ENCODE data around the gene TIMM13. TPM values are rescaled to one million over a fixed set of nuclear protein-coding genes. Genes with fewer than 3 reads are reported as not detected.

The TIMM13 gene
- total and polyA plus RNA-seq, 2 experiments from 2014 or later, result 38.3 to 188 TPM

GRCh38 chr19:2423071-2423914, 4.1 kb downstream of the TIMM13 start:
- Histone ChIP-seq H3K9me2 (replicated peaks; ENCODE audit: insufficient read depth) (no peaks in the 10 kb centered on the region), H3K79me2 (peaks cover 32% of the 10 kb centered on the region), H3K9me3 (ENCODE audit: low read depth) (no peaks in the 10 kb centered on the region), H4K20me1 (ENCODE audit: insufficient read depth, poor library complexity, severe bottlenecking) (peaks cover 34% of the 10 kb centered on the region), H3K4me3 (no peak overlapping the region), H2AFZ (no peak overlapping the region), H3K4me2 (no peak overlapping the region), H3K4me1 (ENCODE audit: insufficient read depth) (peaks cover 25% of the 10 kb centered on the region), H3K27me3 (no peaks in the 10 kb centered on the region), H3K36me3 (replicated peaks; ENCODE audit: insufficient read depth, low read depth) (no peaks in the 10 kb centered on the region), H3K27ac (no peak overlapping the region)
- DNase-seq (ENCODE audit: low spot score), result no peak
- TF ChIP-seq EZH2phosphoT487 (IDR thresholded peaks at IDR 0.05; ENCODE audit: low read depth, severe bottlenecking, unreplicated experiment) (no peak), EZH2 (IDR thresholded peaks at IDR 0.05; ENCODE audit: borderline replicate concordance) (no peak), CTCF (IDR thresholded peaks at IDR 0.05; ENCODE audit: poor library complexity) (no peak)
- 94% methylated on average over 10 of the region's 19 CpGs for WGBS (ENCODE audit: low lambda C conversion rate, missing lambda C conversion rate)

GRCh38 chr19:2421581-2422306, 5.6 kb downstream of the TIMM13 start:
- TF ChIP-seq CTCF (IDR thresholded peaks at IDR 0.05; ENCODE audit: poor library complexity) (no peak), EZH2 (IDR thresholded peaks at IDR 0.05; ENCODE audit: borderline replicate concordance) (no peak), EZH2phosphoT487 (IDR thresholded peaks at IDR 0.05; ENCODE audit: low read depth, severe bottlenecking, unreplicated experiment) (no peak)
- Histone ChIP-seq H4K20me1 (ENCODE audit: insufficient read depth, poor library complexity, severe bottlenecking) (peaks cover 30% of the 10 kb centered on the region), H3K27me3 (no peaks in the 10 kb centered on the region), H3K4me2 (no peak overlapping the region), H3K36me3 (replicated peaks; ENCODE audit: insufficient read depth, low read depth) (no peaks in the 10 kb centered on the region), H3K27ac (no peak overlapping the region), H3K4me3 (no peak overlapping the region), H3K9me3 (ENCODE audit: low read depth) (no peaks in the 10 kb centered on the region), H3K79me2 (peaks cover 27% of the 10 kb centered on the region), H3K9me2 (replicated peaks; ENCODE audit: insufficient read depth) (no peaks in the 10 kb centered on the region), H2AFZ (no peak overlapping the region), H3K4me1 (ENCODE audit: insufficient read depth) (peaks cover 22% of the 10 kb centered on the region)
- DNase-seq (ENCODE audit: low spot score), result no peak
- 95% methylated on average over 23 of the region's 23 CpGs for WGBS (ENCODE audit: low lambda C conversion rate, missing lambda C conversion rate)

GRCh38 chr19:2420490-2420889, 6.9 kb downstream of the TIMM13 start:
- Histone ChIP-seq H3K4me3 (no peak overlapping the region), H3K4me2 (no peak overlapping the region), H3K4me1 (ENCODE audit: insufficient read depth) (peaks cover 9% of the 10 kb centered on the region), H4K20me1 (ENCODE audit: insufficient read depth, poor library complexity, severe bottlenecking) (peaks cover 18% of the 10 kb centered on the region), H3K36me3 (replicated peaks; ENCODE audit: insufficient read depth, low read depth) (no peaks in the 10 kb centered on the region), H3K9me2 (replicated peaks; ENCODE audit: insufficient read depth) (no peaks in the 10 kb centered on the region), H3K9me3 (ENCODE audit: low read depth) (no peaks in the 10 kb centered on the region), H3K27ac (no peak overlapping the region), H3K79me2 (peaks cover 14% of the 10 kb centered on the region), H2AFZ (no peak overlapping the region), H3K27me3 (no peaks in the 10 kb centered on the region)
- no peak for DNase-seq (ENCODE audit: low spot score)
- WGBS (ENCODE audit: low lambda C conversion rate, missing lambda C conversion rate), result 95% methylated on average over 2 of the region's 2 CpGs
- TF ChIP-seq EZH2phosphoT487 (IDR thresholded peaks at IDR 0.05; ENCODE audit: low read depth, severe bottlenecking, unreplicated experiment), result no peak
- TF ChIP-seq EZH2 (IDR thresholded peaks at IDR 0.05; ENCODE audit: borderline replicate concordance), result no peak
- TF ChIP-seq CTCF (IDR thresholded peaks at IDR 0.05; ENCODE audit: poor library complexity), result no peak

Measured in hepatocyte (in vitro differentiated cells).